CD4-positive, alpha-beta memory T cell (primary cell): ENCODE results near the gene ROGDI. TPM values are rescaled to one million over a fixed set of nuclear protein-coding genes. Genes with fewer than 3 reads are reported as not detected.
"Not testable (repeated sequence)": the region's sequence is repeated elsewhere in the genome, so short reads cannot be mapped to it uniquely, and the experiment has no call there.

Experiments
- CTCF ChIA-PET: fragments of 350-600 bp; sonication (Branson Sonifier 250); formaldehyde crosslinking; loops from one replicate; lab custom pipeline; 2021; ENCODE audit warnings: inconsistent platforms; ENCODE audit not compliant: partially characterized antibody; lab: Charles Lee
- POLR2A ChIA-PET: fragments of 350-600 bp; sonication (Branson Sonifier 250); formaldehyde crosslinking; loops from one replicate; lab custom pipeline; 2021; ENCODE audit not compliant: partially characterized antibody; lab: Charles Lee
- DNase-seq, 5 donors: peaks; one replicate each; pipeline versions ENCODE4 v3.0.0 to v3.0.0-alpha.2; 2020 to 2022; ENCODE audit warnings: mixed read lengths in 1 of 5
- H3K27ac ChIP-seq: one replicate; pipeline ENCODE4 v1.7.0; 2013; ENCODE audit warnings: low read depth, low read length
- H3K27me3 ChIP-seq: 2 replicates; pipeline ENCODE4 v1.7.0; 2013; ENCODE audit warnings: mild to moderate bottlenecking, low read length, moderate library complexity; ENCODE audit not compliant: insufficient read depth
- H3K36me3 ChIP-seq: 2 replicates; pipeline ENCODE4 v1.7.0; 2013; ENCODE audit warnings: mild to moderate bottlenecking, low read length, moderate library complexity; ENCODE audit not compliant: insufficient read depth
- H3K4me1 ChIP-seq: 2 replicates; pipeline ENCODE4 v1.7.0; 2013; ENCODE audit warnings: mild to moderate bottlenecking, low read length, moderate library complexity; ENCODE audit not compliant: insufficient read depth
- H3K4me3 ChIP-seq, 2 donors: one replicate each; pipeline ENCODE4 v1.7.0; 2013; ENCODE audit warnings: low read length in 2 of 2, mild to moderate bottlenecking in 1 of 2
- H3K9me3 ChIP-seq, 2 donors: one replicate each; pipeline ENCODE4 v1.7.0; 2013; ENCODE audit warnings: low read length in 2 of 2, control low read depth in 1 of 2; ENCODE audit not compliant: control insufficient read depth in 1 of 2
- H3K27ac Mint-ChIP-seq, 7 donors: one replicate each; pipeline ENCODE4 v1.8.0; 2020 to 2021; ENCODE audit warnings: mixed read lengths in 7 of 7, mild to moderate bottlenecking in 6 of 7, inconsistent platforms in 3 of 7, moderate library complexity in 3 of 7
- H3K27me3 Mint-ChIP-seq, 2 donors: one replicate each; pipeline ENCODE4 v1.8.0; 2020 to 2021; ENCODE audit warnings: mixed read lengths in 2 of 2
- H3K36me3 Mint-ChIP-seq, 2 donors: one replicate each; pipeline ENCODE4 v1.8.0; 2020 to 2021; ENCODE audit warnings: mixed read lengths in 2 of 2, inconsistent platforms in 1 of 2, mild to moderate bottlenecking in 1 of 2
- H3K4me1 Mint-ChIP-seq, 4 donors: one replicate each; pipeline ENCODE4 v1.8.0; 2020 to 2021; ENCODE audit warnings: mixed read lengths in 4 of 4, mild to moderate bottlenecking in 1 of 4
- H3K4me3 Mint-ChIP-seq, 8 donors: one replicate each; pipeline ENCODE4 v1.8.0; 2020 to 2021; ENCODE audit warnings: mixed read lengths in 8 of 8, mild to moderate bottlenecking in 7 of 8, moderate library complexity in 6 of 8, inconsistent platforms in 3 of 8
- H3K9me3 Mint-ChIP-seq, 8 donors: one replicate each; pipeline ENCODE4 v1.8.0; 2020 to 2021; ENCODE audit warnings: mixed read lengths in 8 of 8, mild to moderate bottlenecking in 5 of 8, inconsistent platforms in 3 of 8, moderate library complexity in 1 of 8
- intact Hi-C: fragments of 100-400 bp; cut with micrococcal nuclease; formaldehyde crosslinking; loops from one replicate; pipeline ENCODE4 v1.15.1; 2023
- polyA plus RNA-seq, 2 donors: library from polyadenylated mRNA; unstranded; fragments of 300-500 nt; fragmentation: Illumina TruSeq; gene quantifications; one replicate each; pipeline ENCODE4 v1.2.3, GENCODE V29; 2021
- total RNA-seq, 2 experiments: library from RNA; stranded (reverse); gene quantifications; one replicate each; pipeline ENCODE4 v1.2.3, GENCODE V29; 2021

Gene ROGDI
- total and polyA plus RNA-seq, 4 experiments from 2014 or later, result 8.6 to 19.1 (median 9.8) TPM

DNA sequence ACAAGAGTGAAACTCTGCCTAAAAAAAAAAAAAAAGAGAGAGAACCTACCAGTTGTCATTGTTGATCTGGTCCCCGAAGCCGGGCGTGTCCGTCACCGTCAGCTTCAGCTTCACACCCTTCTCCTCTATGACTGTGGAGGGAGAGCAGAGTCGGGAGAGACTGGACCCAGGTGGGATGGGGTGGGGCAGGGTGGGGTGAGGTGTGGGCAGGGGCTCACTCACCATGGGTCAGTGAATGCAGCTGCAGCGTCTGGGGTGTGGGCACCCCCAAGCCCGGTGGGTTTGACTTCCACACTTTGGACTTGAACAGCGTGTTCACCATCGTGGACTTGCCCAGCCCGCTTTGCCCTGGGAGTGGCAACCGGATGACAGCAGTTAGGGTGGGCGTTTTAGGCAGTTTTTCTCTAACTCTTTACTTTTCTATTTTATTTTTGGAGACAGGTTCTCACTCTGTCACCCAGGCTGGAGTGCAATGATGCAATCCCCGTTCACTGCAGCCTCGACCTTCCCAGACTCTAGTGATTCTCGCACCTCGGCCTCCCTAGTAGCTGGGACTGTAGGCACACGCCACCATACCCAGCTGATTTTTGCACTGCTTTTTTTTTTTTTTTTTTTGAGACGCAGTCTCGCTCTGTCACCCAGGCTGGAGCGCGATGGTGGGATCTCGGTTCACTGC lies 16.5 kb downstream of the ROGDI start:
- Mint-ChIP-seq H3K9me3 (no peaks in the 10 kb centered on the region), H3K4me1 (no peaks in the 10 kb centered on the region), H3K27ac (no peak overlapping the region), H3K4me3 (no peak overlapping the region), H3K27me3 (no peaks in the 10 kb centered on the region), H3K36me3 (no peaks in the 10 kb centered on the region)
- no peaks in the 10 kb centered on the region for H3K27me3 ChIP-seq
- H3K27ac ChIP-seq, result no peak overlapping the region
- no peak overlapping the region for H3K4me3 ChIP-seq
- H3K9me3 ChIP-seq, result no peaks in the 10 kb centered on the region
- ChIA-PET POLR2A (no interaction called here), CTCF (no interaction called here)
- no peaks in the 10 kb centered on the region for H3K4me1 ChIP-seq
- intact Hi-C loops, result no loop called here
- no peaks in the 10 kb centered on the region for H3K36me3 ChIP-seq
- no peak for DNase-seq

DNA sequence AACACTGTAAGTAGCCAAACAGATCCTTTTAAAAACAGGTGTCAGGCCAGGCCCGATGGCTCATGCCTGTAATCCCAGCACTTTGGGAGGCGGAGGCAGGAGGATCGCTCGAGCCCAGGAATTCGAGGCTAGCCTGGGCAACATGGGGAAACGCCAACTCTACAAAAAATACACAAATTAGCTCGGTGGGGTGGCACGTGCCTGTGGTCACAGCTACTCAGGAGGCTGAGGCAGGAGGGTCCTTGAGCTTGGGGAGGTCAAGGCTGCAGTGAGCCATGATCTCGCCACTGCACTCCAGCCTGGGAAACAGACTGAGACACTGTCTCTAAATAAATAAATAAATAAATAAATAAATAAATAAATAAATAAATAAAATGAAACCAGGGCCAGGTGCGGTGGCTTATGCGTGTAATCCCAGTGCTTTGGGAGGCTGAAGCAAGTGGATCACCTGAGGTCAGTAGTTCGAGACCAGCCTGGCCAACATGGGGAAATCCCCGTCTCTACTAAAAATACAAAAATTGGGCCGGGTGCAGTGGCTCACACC lies 17.9 kb downstream of the ROGDI start:
- H3K4me3 Mint-ChIP-seq, H3K27ac ChIP-seq, H3K27ac Mint-ChIP-seq, DNase-seq, H3K4me3 ChIP-seq, CTCF ChIA-PET, H3K27me3 Mint-ChIP-seq, intact Hi-C loops, POLR2A ChIA-PET, H3K27me3 ChIP-seq, H3K9me3 Mint-ChIP-seq, H3K4me1 Mint-ChIP-seq, H3K9me3 ChIP-seq, H3K36me3 ChIP-seq, H3K36me3 Mint-ChIP-seq, H3K4me1 ChIP-seq: not testable (repeated sequence)

DNA sequence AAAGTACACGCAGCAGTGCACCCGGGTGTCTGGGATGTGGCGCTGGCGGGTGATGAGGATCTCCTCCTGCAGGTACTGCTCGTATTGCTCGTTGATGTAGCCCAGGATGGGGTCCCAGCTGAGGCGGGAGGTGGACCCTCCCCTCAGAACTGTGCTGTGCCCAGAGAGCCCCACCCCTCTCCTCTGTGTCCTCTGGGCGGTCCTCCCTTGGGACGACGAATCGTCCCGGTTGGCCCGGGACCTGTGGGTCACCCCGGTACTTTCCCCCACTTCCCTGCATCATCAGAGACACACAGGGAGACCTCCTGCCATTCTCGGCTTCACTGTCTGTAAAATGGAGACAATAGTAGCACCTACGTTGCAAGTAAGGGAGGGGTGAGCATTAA lies 18.5 kb downstream of the ROGDI start:
- no peaks in the 10 kb centered on the region for H3K36me3 Mint-ChIP-seq
- H3K9me3 Mint-ChIP-seq, result no peaks in the 10 kb centered on the region
- H3K27me3 Mint-ChIP-seq, result no peaks in the 10 kb centered on the region
- H3K4me3 Mint-ChIP-seq, result no peak overlapping the region
- no peak overlapping the region for H3K27ac ChIP-seq
- CTCF ChIA-PET, result no interaction called here
- intact Hi-C loops, result no loop called here
- H3K9me3 ChIP-seq, result no peaks in the 10 kb centered on the region
- no peak for DNase-seq
- no peaks in the 10 kb centered on the region for H3K4me1 ChIP-seq
- no peak overlapping the region for H3K27ac Mint-ChIP-seq
- POLR2A ChIA-PET, result no interaction called here
- no peaks in the 10 kb centered on the region for H3K36me3 ChIP-seq
- H3K4me1 Mint-ChIP-seq, result no peaks in the 10 kb centered on the region
- no peaks in the 10 kb centered on the region for H3K27me3 ChIP-seq
- H3K4me3 ChIP-seq, result no peak overlapping the region

DNA sequence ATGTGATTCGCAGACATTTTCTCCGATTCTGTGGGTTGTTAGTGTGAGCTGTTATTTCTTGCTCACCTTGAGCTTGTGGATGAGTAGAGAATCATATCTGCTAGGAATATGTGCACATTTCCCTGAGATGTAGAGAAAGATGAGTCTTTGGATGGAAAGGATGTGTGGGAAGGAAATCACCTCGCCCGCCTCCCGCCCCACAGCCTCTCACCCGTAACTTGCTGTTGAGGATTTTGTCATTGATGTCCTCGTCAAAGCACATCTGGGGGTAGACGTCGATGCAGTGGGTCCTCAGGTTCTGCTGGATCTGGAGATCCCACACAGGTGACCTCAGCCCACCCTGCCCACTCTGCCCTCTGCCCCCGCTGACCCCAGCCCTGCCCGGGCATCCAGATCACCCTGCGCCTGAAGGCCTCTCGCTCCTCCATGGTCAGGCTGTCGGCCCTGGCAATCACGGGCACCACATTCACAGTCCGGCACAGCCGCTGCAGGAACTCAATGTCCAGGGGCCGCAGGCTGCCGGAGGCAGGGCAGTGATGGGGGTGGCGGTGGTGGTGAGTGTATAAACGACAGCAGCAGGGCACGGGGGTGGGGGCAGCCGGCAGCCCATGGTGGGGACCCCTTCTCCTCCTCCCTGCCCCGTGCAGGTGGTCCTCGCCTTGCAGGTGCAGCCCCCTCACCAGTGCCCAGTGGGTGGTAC lies 19.0 kb downstream of the ROGDI start:
- Mint-ChIP-seq H3K9me3 (no peaks in the 10 kb centered on the region), H3K27ac (no peak overlapping the region), H3K27me3 (no peaks in the 10 kb centered on the region), H3K4me3 (no peak overlapping the region), H3K36me3 (no peaks in the 10 kb centered on the region), H3K4me1 (no peaks in the 10 kb centered on the region)
- H3K4me3 ChIP-seq, result no peak overlapping the region
- H3K27ac ChIP-seq, result no peak overlapping the region
- H3K36me3 ChIP-seq, result no peaks in the 10 kb centered on the region
- POLR2A ChIA-PET, result no interaction called here
- no peaks in the 10 kb centered on the region for H3K27me3 ChIP-seq
- no peak for DNase-seq
- H3K9me3 ChIP-seq, result no peaks in the 10 kb centered on the region
- intact Hi-C loops, result no loop called here
- CTCF ChIA-PET, result no interaction called here
- H3K4me1 ChIP-seq, result no peaks in the 10 kb centered on the region

DNA sequence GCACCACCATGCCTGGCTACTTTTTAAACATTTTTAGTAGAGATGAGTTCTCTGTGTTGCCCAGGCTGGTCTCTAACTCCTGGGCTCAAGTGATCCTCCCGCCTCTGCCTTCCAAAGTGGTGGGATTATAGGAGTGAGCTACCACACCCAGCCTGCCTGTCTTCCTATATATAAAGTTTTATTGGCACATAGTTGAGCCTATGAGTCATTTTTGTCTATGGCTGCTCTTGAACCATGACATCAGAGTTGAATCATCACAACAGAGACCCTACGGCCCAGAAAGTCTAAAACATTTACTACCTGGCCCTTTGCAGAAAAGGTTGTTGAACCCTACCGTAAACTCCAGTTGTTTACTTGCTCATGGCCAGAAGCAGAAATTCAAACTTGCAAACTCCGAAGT lies 22.2 kb downstream of the ROGDI start:
- H3K27ac ChIP-seq, result no peak overlapping the region
- POLR2A ChIA-PET, result no interaction called here
- DNase-seq, result no peak
- no peaks in the 10 kb centered on the region for H3K4me1 Mint-ChIP-seq
- no peaks in the 10 kb centered on the region for H3K36me3 ChIP-seq
- no peak overlapping the region for H3K27ac Mint-ChIP-seq
- CTCF ChIA-PET, result no interaction called here
- H3K9me3 ChIP-seq, result no peaks in the 10 kb centered on the region
- H3K4me3 Mint-ChIP-seq, result no peak overlapping the region
- intact Hi-C loops, result no loop called here
- no peaks in the 10 kb centered on the region for H3K9me3 Mint-ChIP-seq
- no peaks in the 10 kb centered on the region for H3K27me3 ChIP-seq
- H3K27me3 Mint-ChIP-seq, result no peaks in the 10 kb centered on the region
- no peaks in the 10 kb centered on the region for H3K36me3 Mint-ChIP-seq
- H3K4me3 ChIP-seq, result no peak overlapping the region
- H3K4me1 ChIP-seq, result no peaks in the 10 kb centered on the region

DNA sequence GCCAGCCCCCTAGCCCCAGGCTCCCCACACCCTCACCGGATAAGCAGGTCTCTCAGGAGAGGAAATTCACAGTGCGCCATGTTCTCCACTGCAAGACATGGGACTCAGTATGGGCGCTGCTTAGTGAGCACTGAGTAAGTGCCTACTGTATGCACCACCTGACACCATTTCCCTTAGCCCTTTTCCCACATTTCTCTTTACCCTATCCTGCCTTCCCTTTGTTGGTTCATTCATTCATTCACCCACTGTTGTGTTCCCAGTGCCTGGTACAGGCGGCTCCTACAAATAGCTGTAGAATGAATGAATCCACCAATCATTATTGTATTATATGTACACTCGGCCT lies 24.4 kb downstream of the ROGDI start:
- DNase-seq, result no peak
- Mint-ChIP-seq H3K27ac (no peak overlapping the region), H3K4me3 (no peak overlapping the region), H3K9me3 (no peaks in the 10 kb centered on the region), H3K4me1 (peaks cover 0 to 1% (median 0%) of the 10 kb centered on the region in 4 donors), H3K36me3 (no peaks in the 10 kb centered on the region), H3K27me3 (no peaks in the 10 kb centered on the region)
- ChIA-PET POLR2A (interaction anchor here (2.1 kb wide), 1 partner anchor 9 kb away, joined by 7 read pairs; no protein-coding TSS in a partner anchor), CTCF (no interaction called here)
- Histone ChIP-seq H3K27me3 (no peaks in the 10 kb centered on the region), H3K4me3 (no peak overlapping the region), H3K4me1 (no peaks in the 10 kb centered on the region), H3K27ac (no peak overlapping the region), H3K9me3 (no peaks in the 10 kb centered on the region), H3K36me3 (no peaks in the 10 kb centered on the region)
- intact Hi-C loops, result no loop called here

DNA sequence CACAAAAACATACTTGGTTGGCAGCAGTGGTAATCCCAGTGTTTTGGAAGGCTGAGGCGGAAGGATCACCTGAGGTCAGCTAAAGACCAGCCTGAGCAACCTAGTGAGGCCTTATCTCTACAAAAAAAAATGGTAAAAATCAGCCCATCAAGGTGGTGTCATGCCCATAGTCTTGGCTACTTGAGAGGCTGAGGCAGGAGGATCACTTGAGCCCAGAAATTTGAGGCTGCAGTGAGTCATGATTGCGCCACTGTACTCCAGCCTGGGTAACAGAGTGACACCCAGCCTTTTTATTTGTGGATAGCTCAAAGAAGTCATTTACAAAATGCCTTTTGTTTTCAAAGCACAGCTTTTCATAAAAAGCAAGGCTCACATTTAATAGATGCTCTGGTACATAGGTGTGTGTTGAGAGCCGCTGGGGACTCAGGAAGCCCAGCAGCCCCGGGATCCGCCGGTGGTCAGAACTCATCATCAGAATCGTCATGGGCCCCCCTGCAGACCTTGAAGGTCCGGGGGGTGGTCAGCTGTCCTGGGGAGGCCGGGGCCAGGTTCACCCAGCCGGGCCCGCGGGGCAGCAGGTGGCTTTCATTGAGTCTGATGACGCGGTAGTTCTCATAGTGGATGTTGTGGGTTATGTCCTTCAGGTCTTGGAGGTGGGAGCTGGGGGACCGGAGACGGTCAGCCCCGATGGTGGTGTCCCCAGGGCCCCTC lies 24.9 kb downstream of the ROGDI start:
- Mint-ChIP-seq H3K4me1 (peaks cover 0 to 1% (median 0%) of the 10 kb centered on the region in 4 donors), H3K9me3 (no peaks in the 10 kb centered on the region), H3K27ac (no peak overlapping the region), H3K36me3 (no peaks in the 10 kb centered on the region), H3K27me3 (no peaks in the 10 kb centered on the region), H3K4me3 (no peak overlapping the region)
- intact Hi-C loops, result no loop called here
- Histone ChIP-seq H3K9me3 (no peaks in the 10 kb centered on the region), H3K27ac (no peak overlapping the region), H3K27me3 (no peaks in the 10 kb centered on the region), H3K4me3 (no peak overlapping the region), H3K36me3 (no peaks in the 10 kb centered on the region), H3K4me1 (no peaks in the 10 kb centered on the region)
- no peak for DNase-seq
- ChIA-PET POLR2A (interaction anchor here (2.1 kb wide), 1 partner anchor 9 kb away, joined by 7 read pairs; no protein-coding TSS in a partner anchor), CTCF (no interaction called here)
